HepG2 (cell line): Measurements from ENCODE around the gene ZNF174. TPM values are rescaled to one million over a fixed set of nuclear protein-coding genes. Genes with fewer than 3 reads are reported as not detected.

Experiments used
- ARID5B ChIP-seq: IDR thresholded peaks from 2 replicates; pipeline ENCODE4 v1.4.0; 2020; ENCODE audit warnings: mild to moderate bottlenecking, missing genetic modification reagents
- ATF1 ChIP-seq: IDR thresholded peaks from 2 replicates; pipeline ENCODE4 v1.6.1; 2016; ENCODE audit warnings: mild to moderate bottlenecking, control low read depth
- DR1 ChIP-seq: sonication (generic); formaldehyde crosslinking; IDR thresholded peaks from 2 replicates; pipeline ENCODE4 v1.8.0; 2021; ENCODE audit warnings: mild to moderate bottlenecking, missing genetic modification reagents, inconsistent platforms
- MAFG ChIP-seq: sonication (generic); formaldehyde crosslinking; IDR thresholded peaks from 2 replicates; pipeline ENCODE4 v1.5.1; 2020; ENCODE audit warnings: mild to moderate bottlenecking, missing genetic modification reagents
- RBM22 ChIP-seq: fragments of 200-400 bp; formaldehyde crosslinking; optimal IDR thresholded peaks from 2 replicates; pipeline ENCODE3; 2017; ENCODE audit warnings: mild to moderate bottlenecking, low read length, moderate library complexity
- ZMYM2 ChIP-seq: sonication (generic); formaldehyde crosslinking; IDR thresholded peaks from 2 replicates; pipeline ENCODE4 v1.8.0; 2022; ENCODE audit warnings: mild to moderate bottlenecking, missing genetic modification reagents
- ZNF747 ChIP-seq: sonication (generic); formaldehyde crosslinking; IDR thresholded peaks from 2 replicates; pipeline ENCODE4 v1.8.1; 2023; ENCODE audit warnings: missing genetic modification reagents, mild to moderate bottlenecking, borderline replicate concordance
- polyA plus RNA-seq, 8 experiments: library from polyadenylated mRNA; depleted of rRNA in 3 of 8; stranded (reverse) in 7 of 8; unstranded in 1 of 8; fragments of >200 nt; fragmentation: Illumina TruSeq in 4 of 8; extraction: Trizol in 4 of 8; gene quantifications; 2 replicates each; pipeline versions ENCODE4 v1.2.1 to v1.2.3, GENCODE V29; 2011 to 2016; ENCODE audit warnings: low read depth in 4 of 8, missing spikeins in 1 of 8, mixed read lengths in 1 of 8; ENCODE audit not compliant: insufficient read depth in 1 of 8
- total RNA-seq, 5 experiments: library from RNA; depleted of rRNA; stranded (reverse); fragments of >200 nt; fragmentation: Illumina TruSeq; extraction: Trizol; gene quantifications; 2 replicates each; pipeline ENCODE4 v1.2.3, GENCODE V29; 2016; ENCODE audit warnings: low read depth in 1 of 5
- TF ChIP-seq, protein P1 (sequence below): sonication (generic); formaldehyde crosslinking; IDR thresholded peaks from 2 replicates; pipeline ENCODE4 v1.5.1; 2020; ENCODE audit warnings: missing genetic modification reagents, mild to moderate bottlenecking, borderline replicate concordance
- TF ChIP-seq, protein P2 (sequence below), 2 experiments: fragments of 450-650 bp in 1 of 2; sonication (generic) in 1 of 2; formaldehyde crosslinking in 1 of 2; IDR thresholded peaks; 2 replicates each; pipeline versions ENCODE4 v1.6.1 to v1.8.0; 2016 to 2022; ENCODE audit warnings: antibody characterized with exemption in 1 of 2, mild to moderate bottlenecking in 1 of 2, missing genetic modification reagents in 1 of 2
- TF ChIP-seq, protein P3 (sequence below): sonication (generic); formaldehyde crosslinking; IDR thresholded peaks from 2 replicates; pipeline ENCODE4 v1.4.0; 2020; ENCODE audit warnings: missing genetic modification reagents

ZNF174 gene
- total and polyA plus RNA-seq, 2 of the 13 experiments (the other 11 are each of a cell fraction or from before 2014, with no cell fraction given) = 8.3 to 10.6 TPM

DNA sequence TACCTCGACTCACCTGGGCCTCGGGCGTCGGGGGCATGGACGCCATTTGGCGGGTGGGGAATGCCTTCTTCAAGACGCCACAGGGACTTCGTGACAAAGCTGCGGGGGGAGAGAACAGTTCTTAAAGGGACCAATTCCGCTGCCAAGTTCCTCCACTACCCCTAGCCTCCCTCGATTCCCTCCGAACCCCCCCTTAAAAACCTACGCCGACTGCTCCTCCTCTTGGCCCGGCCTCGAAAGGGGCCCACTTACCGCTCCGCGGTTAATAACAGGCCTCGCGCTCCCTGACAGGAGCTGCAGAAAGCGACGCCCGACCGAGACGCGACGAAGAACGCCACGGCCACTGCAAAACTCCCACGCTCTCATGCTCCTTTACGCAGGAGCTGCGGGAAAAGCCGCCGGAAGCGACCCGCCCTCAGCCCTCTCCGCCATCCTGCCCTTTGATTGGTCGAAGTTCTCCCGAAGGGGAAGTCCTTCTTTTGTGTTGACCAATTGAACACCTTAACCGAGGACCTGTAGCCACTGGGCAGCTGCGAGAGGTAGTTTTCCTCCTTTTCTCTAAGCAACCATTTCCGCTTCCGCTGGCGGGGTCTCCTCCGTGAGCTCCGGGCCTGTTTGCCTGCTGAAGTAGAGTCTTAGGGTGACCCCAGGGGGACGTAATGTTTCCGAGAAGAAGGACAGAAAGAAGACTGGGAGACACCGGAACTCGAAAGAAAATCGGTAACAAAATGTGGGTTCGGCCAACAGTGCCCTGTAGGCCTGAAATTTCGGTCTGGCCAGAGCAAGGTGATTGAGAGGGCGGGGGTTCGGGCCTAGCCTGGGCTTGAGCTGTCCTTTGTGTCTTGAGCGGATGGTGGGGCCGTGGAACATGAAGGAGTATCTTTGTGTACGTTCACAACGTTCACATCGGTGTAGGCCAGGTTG, 42.4 kb downstream of the ZNF174 start, which contains the start of the genes NAA60 and ZNF597 (continued):
- TF ChIP-seq, protein P1, sequence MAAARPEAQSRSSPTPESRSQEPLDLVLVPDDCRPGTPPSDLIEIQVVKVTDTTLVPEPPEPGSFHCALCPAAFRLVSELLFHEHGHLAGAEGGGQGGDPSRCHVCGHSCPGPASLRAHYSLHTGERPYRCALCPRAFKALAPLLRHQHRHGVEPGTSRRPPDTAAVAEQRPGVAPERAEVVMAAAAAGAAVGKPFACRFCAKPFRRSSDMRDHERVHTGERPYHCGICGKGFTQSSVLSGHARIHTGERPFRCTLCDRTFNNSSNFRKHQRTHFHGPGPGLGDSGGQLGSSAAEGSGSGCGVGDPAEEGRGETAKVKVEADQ (CRISPR knock-in tag) = no peak
- TF ChIP-seq DR1 (CRISPR knock-in tag) = peak; percentile 25; the same call in 1 of the 2 replicates
- TF ChIP-seq MAFG (CRISPR knock-in tag) = no peak
- no peak for TF ChIP-seq RBM22
- TF ChIP-seq, protein P2, sequence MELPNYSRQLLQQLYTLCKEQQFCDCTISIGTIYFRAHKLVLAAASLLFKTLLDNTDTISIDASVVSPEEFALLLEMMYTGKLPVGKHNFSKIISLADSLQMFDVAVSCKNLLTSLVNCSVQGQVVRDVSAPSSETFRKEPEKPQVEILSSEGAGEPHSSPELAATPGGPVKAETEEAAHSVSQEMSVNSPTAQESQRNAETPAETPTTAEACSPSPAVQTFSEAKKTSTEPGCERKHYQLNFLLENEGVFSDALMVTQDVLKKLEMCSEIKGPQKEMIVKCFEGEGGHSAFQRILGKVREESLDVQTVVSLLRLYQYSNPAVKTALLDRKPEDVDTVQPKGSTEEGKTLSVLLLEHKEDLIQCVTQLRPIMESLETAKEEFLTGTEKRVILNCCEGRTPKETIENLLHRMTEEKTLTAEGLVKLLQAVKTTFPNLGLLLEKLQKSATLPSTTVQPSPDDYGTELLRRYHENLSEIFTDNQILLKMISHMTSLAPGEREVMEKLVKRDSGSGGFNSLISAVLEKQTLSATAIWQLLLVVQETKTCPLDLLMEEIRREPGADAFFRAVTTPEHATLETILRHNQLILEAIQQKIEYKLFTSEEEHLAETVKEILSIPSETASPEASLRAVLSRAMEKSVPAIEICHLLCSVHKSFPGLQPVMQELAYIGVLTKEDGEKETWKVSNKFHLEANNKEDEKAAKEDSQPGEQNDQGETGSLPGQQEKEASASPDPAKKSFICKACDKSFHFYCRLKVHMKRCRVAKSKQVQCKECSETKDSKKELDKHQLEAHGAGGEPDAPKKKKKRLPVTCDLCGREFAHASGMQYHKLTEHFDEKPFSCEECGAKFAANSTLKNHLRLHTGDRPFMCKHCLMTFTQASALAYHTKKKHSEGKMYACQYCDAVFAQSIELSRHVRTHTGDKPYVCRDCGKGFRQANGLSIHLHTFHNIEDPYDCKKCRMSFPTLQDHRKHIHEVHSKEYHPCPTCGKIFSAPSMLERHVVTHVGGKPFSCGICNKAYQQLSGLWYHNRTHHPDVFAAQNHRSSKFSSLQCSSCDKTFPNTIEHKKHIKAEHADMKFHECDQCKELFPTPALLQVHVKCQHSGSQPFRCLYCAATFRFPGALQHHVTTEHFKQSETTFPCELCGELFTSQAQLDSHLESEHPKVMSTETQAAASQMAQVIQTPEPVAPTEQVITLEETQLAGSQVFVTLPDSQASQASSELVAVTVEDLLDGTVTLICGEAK (IDR thresholded peaks at IDR 0.05) = peak; percentile 25; the same call in 1 of the 2 replicates
- TF ChIP-seq, protein P2 (CRISPR knock-in tag; IDR thresholded peaks at IDR 0.05) = no peak
- TF ChIP-seq ZMYM2 (CRISPR knock-in tag) = no peak
- no peak for TF ChIP-seq ARID5B
- no peak for TF ChIP-seq ZNF747 (CRISPR knock-in tag)
- TF ChIP-seq, protein P3, sequence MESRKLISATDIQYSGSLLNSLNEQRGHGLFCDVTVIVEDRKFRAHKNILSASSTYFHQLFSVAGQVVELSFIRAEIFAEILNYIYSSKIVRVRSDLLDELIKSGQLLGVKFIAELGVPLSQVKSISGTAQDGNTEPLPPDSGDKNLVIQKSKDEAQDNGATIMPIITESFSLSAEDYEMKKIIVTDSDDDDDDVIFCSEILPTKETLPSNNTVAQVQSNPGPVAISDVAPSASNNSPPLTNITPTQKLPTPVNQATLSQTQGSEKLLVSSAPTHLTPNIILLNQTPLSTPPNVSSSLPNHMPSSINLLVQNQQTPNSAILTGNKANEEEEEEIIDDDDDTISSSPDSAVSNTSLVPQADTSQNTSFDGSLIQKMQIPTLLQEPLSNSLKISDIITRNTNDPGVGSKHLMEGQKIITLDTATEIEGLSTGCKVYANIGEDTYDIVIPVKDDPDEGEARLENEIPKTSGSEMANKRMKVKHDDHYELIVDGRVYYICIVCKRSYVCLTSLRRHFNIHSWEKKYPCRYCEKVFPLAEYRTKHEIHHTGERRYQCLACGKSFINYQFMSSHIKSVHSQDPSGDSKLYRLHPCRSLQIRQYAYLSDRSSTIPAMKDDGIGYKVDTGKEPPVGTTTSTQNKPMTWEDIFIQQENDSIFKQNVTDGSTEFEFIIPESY (CRISPR knock-in tag) = no peak
- no peak for TF ChIP-seq ATF1 (CRISPR knock-in tag)
